Smooth muscle cell (in vitro differentiated cells): ENCODE results near the gene NPEPL1. TPM values are rescaled to one million over a fixed set of nuclear protein-coding genes. Genes with fewer than 3 reads are reported as not detected.

Experiments
- DNase-seq: peaks from one replicate; lab custom pipeline; 2025; ENCODE audit not compliant: unreplicated experiment; lab: John Stamatoyannopoulos, UW
- H2AFZ ChIP-seq: fragments of 200-600 bp; sonication (generic); 2 replicates; pipeline ENCODE4 v1.6.0; 2016; ENCODE audit warnings: antibody characterized with exemption, low read depth, mild to moderate bottlenecking
- H3F3A ChIP-seq: fragments of 200-600 bp; sonication (generic); 2 replicates; pipeline ENCODE4 v1.6.0; 2017; ENCODE audit warnings: antibody characterized with exemption, low read depth
- H3K27ac ChIP-seq: fragments of 200-600 bp; sonication (generic); 2 replicates; pipeline ENCODE4 v1.5.1; 2016; ENCODE audit warnings: low read depth, mild to moderate bottlenecking
- H3K27me3 ChIP-seq: fragments of 200-600 bp; sonication (generic); 2 replicates; pipeline ENCODE4 v1.6.1; 2016; ENCODE audit warnings: low read depth, mild to moderate bottlenecking
- H3K36me3 ChIP-seq: fragments of 200-600 bp; sonication (generic); 2 replicates; pipeline ENCODE4 v1.5.1; 2016; ENCODE audit warnings: low read depth
- H3K4me1 ChIP-seq: fragments of 200-600 bp; sonication (generic); 2 replicates; pipeline ENCODE4 v1.5.1; 2016; ENCODE audit warnings: low read depth
- H3K4me2 ChIP-seq: fragments of 200-600 bp; sonication (generic); 2 replicates; pipeline ENCODE4 v1.6.0; 2016; ENCODE audit warnings: mild to moderate bottlenecking
- H3K4me3 ChIP-seq: fragments of 200-600 bp; sonication (generic); 2 replicates; pipeline ENCODE4 v1.5.1; 2016; ENCODE audit warnings: mild to moderate bottlenecking
- H3K79me2 ChIP-seq: fragments of 200-600 bp; sonication (generic); 2 replicates; pipeline ENCODE4 v1.6.0; 2016; ENCODE audit warnings: low read depth, mild to moderate bottlenecking
- H3K9ac ChIP-seq: fragments of 200-600 bp; sonication (generic); 2 replicates; pipeline ENCODE4 v1.6.0; 2016; ENCODE audit warnings: low read depth
- H3K9me3 ChIP-seq: fragments of 200-600 bp; sonication (generic); replicated peaks from 2 replicates; pipeline ENCODE4 v1.5.1; 2016; ENCODE audit warnings: low read depth
- H4K20me1 ChIP-seq: fragments of 200-600 bp; sonication (generic); 2 replicates; pipeline ENCODE4 v1.6.0; 2016; ENCODE audit warnings: low read depth
- WGBS: methylation state at CpG from one replicate; pipeline ENCODE4 v1.1.7; 2016; ENCODE audit warnings: low lambda C conversion rate; 5-methylcytosine and 5-hydroxymethylcytosine counted together
- polyA plus RNA-seq: library from polyadenylated mRNA; unstranded; fragments of >200 nt; fragmentation: Nextera tagmentation; extraction: Ambion mirVana; gene quantifications from 2 replicates; pipeline ENCODE4 v1.2.1, GENCODE V29; 2016
- total RNA-seq: library from RNA; depleted of rRNA; stranded (reverse); fragments of >200 nt; gene quantifications from 2 replicates; pipeline ENCODE4 v1.2.3, GENCODE V29; 2014
- TF ChIP-seq, protein P1 (sequence below): fragments of 200-600 bp; sonication (generic); IDR thresholded peaks from 2 replicates; pipeline ENCODE4 v1.5.1; 2017; ENCODE audit warnings: borderline replicate concordance, mild to moderate bottlenecking, antibody characterized with exemption; ENCODE audit not compliant: insufficient read depth, poor library complexity, severe bottlenecking

The NPEPL1 gene
- total and polyA plus RNA-seq, 2 experiments from 2014 or later, result 17.7 to 32.9 TPM

DNA sequence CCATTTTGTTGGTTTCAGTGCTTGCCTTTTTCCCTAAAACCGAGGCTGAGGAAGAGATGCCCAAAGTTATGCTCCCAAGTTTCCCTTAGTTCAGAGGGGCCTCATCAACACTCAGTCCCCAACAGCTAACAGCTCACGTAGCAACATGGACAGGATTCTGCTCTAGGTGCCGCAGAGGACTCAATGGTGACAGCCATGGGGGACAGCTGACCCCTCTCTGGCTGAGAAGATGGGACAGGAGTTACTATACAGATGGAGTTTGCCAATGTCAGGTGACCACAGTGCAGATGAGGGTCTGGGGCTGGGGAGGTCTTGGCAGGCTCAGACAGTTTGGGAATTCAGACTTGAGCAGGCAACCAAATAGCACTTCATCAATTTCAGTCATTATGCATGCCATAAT is 67.3 kb downstream of the NPEPL1 start:
- TF ChIP-seq, protein P1, sequence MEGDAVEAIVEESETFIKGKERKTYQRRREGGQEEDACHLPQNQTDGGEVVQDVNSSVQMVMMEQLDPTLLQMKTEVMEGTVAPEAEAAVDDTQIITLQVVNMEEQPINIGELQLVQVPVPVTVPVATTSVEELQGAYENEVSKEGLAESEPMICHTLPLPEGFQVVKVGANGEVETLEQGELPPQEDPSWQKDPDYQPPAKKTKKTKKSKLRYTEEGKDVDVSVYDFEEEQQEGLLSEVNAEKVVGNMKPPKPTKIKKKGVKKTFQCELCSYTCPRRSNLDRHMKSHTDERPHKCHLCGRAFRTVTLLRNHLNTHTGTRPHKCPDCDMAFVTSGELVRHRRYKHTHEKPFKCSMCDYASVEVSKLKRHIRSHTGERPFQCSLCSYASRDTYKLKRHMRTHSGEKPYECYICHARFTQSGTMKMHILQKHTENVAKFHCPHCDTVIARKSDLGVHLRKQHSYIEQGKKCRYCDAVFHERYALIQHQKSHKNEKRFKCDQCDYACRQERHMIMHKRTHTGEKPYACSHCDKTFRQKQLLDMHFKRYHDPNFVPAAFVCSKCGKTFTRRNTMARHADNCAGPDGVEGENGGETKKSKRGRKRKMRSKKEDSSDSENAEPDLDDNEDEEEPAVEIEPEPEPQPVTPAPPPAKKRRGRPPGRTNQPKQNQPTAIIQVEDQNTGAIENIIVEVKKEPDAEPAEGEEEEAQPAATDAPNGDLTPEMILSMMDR, result no peak
- no peaks in the 10 kb centered on the region for H3K4me1 ChIP-seq
- H3K4me3 ChIP-seq, result no peak overlapping the region
- H3K9ac ChIP-seq, result no peak overlapping the region
- no peaks in the 10 kb centered on the region for H3K79me2 ChIP-seq
- no peak overlapping the region for H2AFZ ChIP-seq
- H4K20me1 ChIP-seq, result no peaks in the 10 kb centered on the region
- no peak overlapping the region for H3K27ac ChIP-seq
- H3K4me2 ChIP-seq, result no peak overlapping the region
- no peaks in the 10 kb centered on the region for H3K36me3 ChIP-seq
- 84% methylated on average over 3 of the region's 3 CpGs for WGBS
- no peaks in the 10 kb centered on the region for H3K27me3 ChIP-seq
- DNase-seq, result no peak
- H3F3A ChIP-seq, result no peaks in the 10 kb centered on the region
- H3K9me3 ChIP-seq, result no peaks in the 10 kb centered on the region

DNA sequence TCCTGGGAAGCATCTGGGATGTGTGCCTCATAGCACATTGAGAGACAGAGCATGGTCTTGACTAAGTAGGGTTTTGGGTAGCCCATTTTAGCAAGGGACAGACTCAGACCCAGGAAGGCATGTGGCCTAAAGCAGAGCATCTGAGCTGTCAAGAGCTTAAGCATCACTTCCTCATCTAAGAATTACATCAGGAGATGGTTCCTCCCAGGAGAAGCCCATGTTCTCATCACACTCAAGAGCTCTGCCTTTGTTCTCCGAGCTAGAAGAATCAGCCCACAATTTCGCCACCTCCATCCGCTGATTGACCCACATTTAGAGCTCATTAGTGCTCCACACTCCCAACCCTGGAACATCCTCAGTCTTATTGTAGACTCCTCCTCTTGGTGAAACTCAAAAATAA is 68.3 kb downstream of the NPEPL1 start:
- H3K36me3 ChIP-seq, result no peaks in the 10 kb centered on the region
- no peak overlapping the region for H3K4me3 ChIP-seq
- no peaks in the 10 kb centered on the region for H4K20me1 ChIP-seq
- no peak overlapping the region for H3K27ac ChIP-seq
- H3K4me2 ChIP-seq, result no peak overlapping the region
- WGBS, result 84% methylated on average over 3 of the region's 3 CpGs
- TF ChIP-seq, protein P1, result no peak
- no peaks in the 10 kb centered on the region for H3K9me3 ChIP-seq
- no peak overlapping the region for H2AFZ ChIP-seq
- DNase-seq, result no peak
- H3K9ac ChIP-seq, result no peak overlapping the region
- H3F3A ChIP-seq, result no peaks in the 10 kb centered on the region
- no peaks in the 10 kb centered on the region for H3K4me1 ChIP-seq
- peaks cover 3% of the 10 kb centered on the region for H3K27me3 ChIP-seq
- no peaks in the 10 kb centered on the region for H3K79me2 ChIP-seq

DNA sequence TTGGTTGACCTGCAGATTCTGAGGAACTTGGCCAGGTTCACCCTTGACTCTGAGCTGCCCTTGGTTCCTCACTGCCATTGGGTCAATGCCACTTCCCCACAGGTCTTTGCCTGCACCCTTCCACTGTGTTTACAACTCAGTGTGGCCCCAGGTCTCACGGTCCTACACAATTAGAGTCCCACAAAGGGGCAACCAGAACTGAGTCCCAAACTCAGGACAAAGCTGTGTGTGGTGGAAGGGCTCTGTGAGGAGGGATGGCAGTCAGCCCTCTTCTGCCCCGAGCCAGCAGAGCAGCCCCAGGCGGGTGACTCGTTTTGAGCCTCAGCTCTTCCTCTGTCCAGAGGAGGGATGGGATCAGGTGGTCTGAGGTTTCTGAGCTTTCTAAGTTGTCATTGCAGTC is 69.5 kb downstream of the NPEPL1 start:
- Histone ChIP-seq H3K27me3 (peaks cover 4% of the 10 kb centered on the region), H3F3A (no peaks in the 10 kb centered on the region), H3K27ac (no peak overlapping the region), H3K36me3 (no peaks in the 10 kb centered on the region), H2AFZ (no peak overlapping the region), H3K4me2 (no peak overlapping the region), H4K20me1 (no peaks in the 10 kb centered on the region), H3K4me3 (no peak overlapping the region), H3K9ac (no peak overlapping the region), H3K4me1 (no peaks in the 10 kb centered on the region), H3K9me3 (no peaks in the 10 kb centered on the region), H3K79me2 (no peaks in the 10 kb centered on the region)
- 69% methylated on average over 4 of the region's 4 CpGs for WGBS
- no peak for DNase-seq
- TF ChIP-seq, protein P1, result no peak

DNA sequence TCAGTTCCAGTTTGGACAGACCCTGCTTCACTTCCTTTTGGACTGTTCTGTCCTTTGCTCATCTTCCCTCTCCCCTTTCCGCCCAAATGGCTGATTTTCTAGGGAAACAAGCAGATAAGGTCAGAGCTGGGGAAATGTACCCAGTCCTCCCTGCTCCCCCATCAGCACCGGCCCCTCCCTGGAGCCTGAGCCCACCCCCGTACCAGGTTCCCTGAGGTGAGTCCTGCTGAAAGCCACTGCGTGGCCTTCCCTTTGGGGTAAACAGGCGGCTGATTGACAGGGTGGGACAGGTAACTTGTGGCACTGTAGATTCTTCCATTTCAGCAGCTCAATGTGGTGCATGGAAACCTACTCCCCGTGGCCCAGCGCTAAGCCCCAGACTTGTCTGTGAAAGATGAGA is 70.5 kb downstream of the NPEPL1 start:
- Histone ChIP-seq H4K20me1 (no peaks in the 10 kb centered on the region), H3F3A (no peaks in the 10 kb centered on the region), H3K36me3 (no peaks in the 10 kb centered on the region), H3K4me2 (no peak overlapping the region), H3K79me2 (no peaks in the 10 kb centered on the region), H3K27me3 (peaks cover 4% of the 10 kb centered on the region), H2AFZ (no peak overlapping the region), H3K4me1 (no peaks in the 10 kb centered on the region), H3K27ac (no peak overlapping the region), H3K4me3 (no peak overlapping the region), H3K9ac (no peak overlapping the region), H3K9me3 (no peaks in the 10 kb centered on the region)
- no peak for DNase-seq
- TF ChIP-seq, protein P1, result no peak
- 91% methylated on average over 7 of the region's 7 CpGs for WGBS
